ENCODE results near the gene GRB2. TPM values are rescaled to one million over a fixed set of nuclear protein-coding genes. Genes with fewer than 3 reads are reported as not detected.
"Not testable (repeated sequence)": the region's sequence is repeated elsewhere in the genome, so short reads cannot be mapped to it uniquely, and the experiment has no call there.

GRB2 gene
- total and polyA plus RNA-seq, 12 donors, result 23.5 to 85.5 (median 52.0) TPM

DNA sequence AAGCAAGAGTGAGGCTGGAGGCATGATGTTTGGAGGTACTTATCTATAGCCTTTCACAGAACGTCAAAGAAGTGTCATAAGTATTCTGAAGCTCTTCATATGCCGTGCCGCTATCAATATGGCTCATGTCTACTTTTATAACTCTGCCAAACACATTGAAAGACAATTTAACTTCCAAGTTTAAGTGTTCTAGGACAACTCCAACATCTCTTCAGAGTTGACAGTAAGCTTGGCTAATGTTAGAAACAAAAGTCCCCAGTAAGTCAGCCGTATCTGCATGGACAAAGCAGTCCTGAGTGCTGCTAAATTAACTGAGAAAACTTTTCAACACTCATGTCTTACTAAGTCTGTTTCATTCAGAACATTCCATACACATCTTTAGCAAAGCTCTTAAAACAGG lies 32.2 kb downstream of the GRB2 start:
- Histone ChIP-seq H3K4me3 (no peak overlapping the region), H3K9me3 (no peaks in the 10 kb centered on the region), H3K27ac (no peak overlapping the region), H3K27me3 (no peaks in the 10 kb centered on the region), H3K36me3 (peaks cover 0 to 41% (median 0%) of the 10 kb centered on the region in 9 donors), H3K4me1 (peaks cover 0 to 63% (median 38%) of the 10 kb centered on the region in 9 donors)
- WGBS, 2 donors, result 31 to 57% methylated on average over 4 of the region's 4 CpGs
- TF ChIP-seq, protein P1, sequence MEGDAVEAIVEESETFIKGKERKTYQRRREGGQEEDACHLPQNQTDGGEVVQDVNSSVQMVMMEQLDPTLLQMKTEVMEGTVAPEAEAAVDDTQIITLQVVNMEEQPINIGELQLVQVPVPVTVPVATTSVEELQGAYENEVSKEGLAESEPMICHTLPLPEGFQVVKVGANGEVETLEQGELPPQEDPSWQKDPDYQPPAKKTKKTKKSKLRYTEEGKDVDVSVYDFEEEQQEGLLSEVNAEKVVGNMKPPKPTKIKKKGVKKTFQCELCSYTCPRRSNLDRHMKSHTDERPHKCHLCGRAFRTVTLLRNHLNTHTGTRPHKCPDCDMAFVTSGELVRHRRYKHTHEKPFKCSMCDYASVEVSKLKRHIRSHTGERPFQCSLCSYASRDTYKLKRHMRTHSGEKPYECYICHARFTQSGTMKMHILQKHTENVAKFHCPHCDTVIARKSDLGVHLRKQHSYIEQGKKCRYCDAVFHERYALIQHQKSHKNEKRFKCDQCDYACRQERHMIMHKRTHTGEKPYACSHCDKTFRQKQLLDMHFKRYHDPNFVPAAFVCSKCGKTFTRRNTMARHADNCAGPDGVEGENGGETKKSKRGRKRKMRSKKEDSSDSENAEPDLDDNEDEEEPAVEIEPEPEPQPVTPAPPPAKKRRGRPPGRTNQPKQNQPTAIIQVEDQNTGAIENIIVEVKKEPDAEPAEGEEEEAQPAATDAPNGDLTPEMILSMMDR (IDR thresholded peaks at IDR 0.05), result no peak
- ATAC-seq (peak in 4 of 8 donors; percentile 25 to 81 (median 69)), DNase-seq (no peak)
- intact Hi-C loops (cut with DNase I), result no loop called here

DNA sequence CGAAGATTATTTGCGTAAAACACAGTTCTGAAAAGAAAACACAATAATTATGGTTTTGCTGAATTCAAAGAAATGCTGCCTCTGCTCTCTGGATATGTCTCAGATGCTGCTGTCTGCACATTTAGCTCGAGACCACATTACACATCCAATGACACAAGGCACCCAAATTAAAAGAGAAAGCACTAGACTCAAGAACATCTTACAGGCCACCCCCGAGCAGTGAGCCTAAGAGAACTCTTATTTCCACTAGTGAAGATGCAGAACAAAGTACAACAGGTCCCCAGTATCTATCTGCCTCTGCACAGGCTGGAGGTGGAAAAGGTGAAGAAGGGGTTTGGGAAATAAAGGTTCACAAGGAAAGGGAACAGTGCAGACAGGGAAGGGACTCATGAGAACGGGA lies 33.5 kb downstream of the GRB2 start:
- Histone ChIP-seq H3K4me3 (no peak overlapping the region), H3K4me1 (peaks cover 0 to 74% (median 38%) of the 10 kb centered on the region in 9 donors), H3K36me3 (peaks cover 0 to 29% (median 0%) of the 10 kb centered on the region in 9 donors), H3K27ac (no peak overlapping the region), H3K27me3 (no peaks in the 10 kb centered on the region), H3K9me3 (no peaks in the 10 kb centered on the region)
- WGBS, 2 donors, result 90 to 92% methylated on average over 5 of the region's 5 CpGs
- intact Hi-C loops (cut with DNase I), result no loop called here
- TF ChIP-seq, protein P1 (IDR thresholded peaks at IDR 0.05), result no peak
- ATAC-seq, result no peak
- DNase-seq, result no peak

DNA sequence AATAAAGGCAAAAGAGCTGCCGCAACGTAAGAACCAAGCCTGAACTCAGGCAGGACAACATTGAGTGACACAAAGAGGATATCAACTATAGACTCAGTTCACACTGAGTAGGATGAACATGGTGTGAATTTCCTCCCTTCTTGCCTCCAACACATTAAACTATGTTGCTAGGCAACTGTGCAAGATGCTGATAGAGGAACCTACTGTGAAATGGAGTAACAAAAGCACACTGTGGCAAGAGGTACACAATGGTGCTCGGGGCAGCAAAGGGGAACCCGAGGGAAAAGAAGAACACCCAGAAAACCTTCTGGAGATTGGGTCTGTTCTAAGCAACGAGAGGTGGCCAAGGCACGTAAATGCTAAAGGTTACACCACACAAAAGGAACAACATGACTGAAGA lies 34.1 kb downstream of the GRB2 start:
- ATAC-seq, result peak in 2 of 8 donors; percentile 9 to 13
- H3K36me3 ChIP-seq, result peaks cover 0 to 22% (median 0%) of the 10 kb centered on the region in 9 donors
- H3K9me3 ChIP-seq, result no peaks in the 10 kb centered on the region
- H3K4me3 ChIP-seq, result no peak overlapping the region
- H3K4me1 ChIP-seq, result peaks cover 0 to 80% (median 41%) of the 10 kb centered on the region in 9 donors
- no peak overlapping the region for H3K27ac ChIP-seq
- intact Hi-C loops (cut with DNase I), result no loop called here
- TF ChIP-seq, protein P1 (IDR thresholded peaks at IDR 0.05), result no peak
- no peaks in the 10 kb centered on the region for H3K27me3 ChIP-seq
- DNase-seq, result no peak
- WGBS, 2 donors, result 85 to 90% methylated on average over 6 of the region's 6 CpGs

DNA sequence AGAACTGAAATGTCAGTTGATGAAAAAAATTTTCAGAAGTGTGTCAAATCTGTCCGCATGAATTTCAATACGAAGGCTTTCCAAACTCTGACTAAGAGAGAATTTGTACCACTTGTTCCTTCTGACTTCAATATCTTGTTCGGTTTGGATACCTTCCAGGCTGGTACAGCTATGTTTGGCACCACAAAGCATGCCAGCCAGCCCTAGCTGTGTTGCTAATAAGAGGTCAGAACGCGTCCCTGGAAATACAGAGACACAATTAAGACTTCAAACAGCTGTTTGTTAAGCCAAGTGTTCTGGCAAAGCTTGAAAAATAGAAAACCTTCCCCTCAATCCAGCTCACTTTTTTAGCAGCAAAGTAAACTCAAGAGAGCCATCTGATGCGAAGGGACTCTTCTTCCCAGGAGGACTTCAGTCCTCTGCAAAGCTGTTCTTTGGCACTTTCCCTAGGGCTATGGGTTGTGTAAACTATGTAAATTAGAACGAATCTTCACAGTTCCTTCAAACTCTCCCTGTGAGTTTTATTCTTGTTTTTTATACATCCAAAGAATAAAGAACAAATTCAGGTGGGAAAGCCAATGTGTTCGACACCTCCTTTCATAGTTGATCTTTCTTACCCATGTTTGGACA lies 35.1 kb downstream of the GRB2 start:
- H3K4me3 ChIP-seq, result no peak overlapping the region
- 40 to 51% methylated on average over 8 of the region's 8 CpGs for WGBS, 2 donors
- H3K36me3 ChIP-seq, result peaks cover 0 to 13% (median 0%) of the 10 kb centered on the region in 9 donors
- H3K4me1 ChIP-seq, result peaks cover 0 to 89% (median 49%) of the 10 kb centered on the region in 9 donors
- TF ChIP-seq, protein P1 (IDR thresholded peaks at IDR 0.05), result no peak
- H3K27ac ChIP-seq, result peak overlapping the region in 4 of 10 donors; percentile 53 to 64 (median 60)
- ATAC-seq (peak; percentile 52 to 91 (median 81)), DNase-seq (peak; percentile 27 to 36)
- intact Hi-C loops (cut with DNase I), result no loop called here
- no peaks in the 10 kb centered on the region for H3K27me3 ChIP-seq
- no peaks in the 10 kb centered on the region for H3K9me3 ChIP-seq

DNA sequence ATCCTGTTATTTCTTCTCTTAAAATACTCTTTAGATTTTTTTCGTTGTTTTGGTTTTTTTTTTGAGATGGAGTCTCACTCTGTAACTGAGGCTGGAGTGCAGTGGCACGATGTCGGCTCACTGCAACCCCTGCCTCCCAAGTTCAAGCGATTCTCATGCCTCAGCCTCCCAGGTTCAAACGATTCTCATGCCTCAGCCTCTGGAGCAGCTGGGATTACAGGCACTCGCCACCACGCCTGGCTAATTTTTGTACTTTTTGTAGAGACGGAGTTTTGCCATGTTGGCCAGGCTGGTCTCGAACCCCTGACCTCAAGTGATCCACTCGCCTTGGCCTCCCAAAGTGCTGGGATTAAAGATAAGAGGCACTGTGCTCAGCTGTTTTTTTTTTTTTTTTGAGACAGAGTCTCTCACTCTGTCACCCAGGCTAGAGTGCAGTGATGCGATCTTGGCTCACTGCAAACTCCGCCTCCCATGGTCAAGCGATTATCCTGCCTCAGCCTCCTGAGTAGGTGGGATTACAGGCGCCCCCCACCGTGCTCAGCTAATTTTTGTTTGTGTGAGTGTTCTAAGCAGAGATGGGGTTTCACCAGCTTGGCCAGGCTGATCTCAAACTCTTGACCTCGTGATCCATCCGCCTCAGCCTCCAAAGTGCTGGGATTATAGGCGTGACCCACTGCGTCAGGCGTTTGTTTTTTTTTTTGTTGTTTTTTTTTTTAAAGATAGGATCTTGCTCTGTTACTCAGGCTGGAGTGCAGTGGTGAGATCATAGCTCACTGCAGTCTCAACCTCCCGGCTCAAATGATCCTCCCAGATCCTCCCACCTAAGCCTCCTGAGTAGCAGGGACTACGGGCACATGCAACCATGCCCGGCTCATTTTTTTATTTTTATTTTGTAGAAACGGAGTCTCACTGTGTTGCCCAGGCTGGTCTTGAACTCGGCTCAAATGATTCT lies 37.4 kb downstream of the GRB2 start:
- H3K9me3 ChIP-seq; DNase-seq; H3K36me3 ChIP-seq; H3K27me3 ChIP-seq; intact Hi-C loops (cut with DNase I); H3K4me3 ChIP-seq; H3K27ac ChIP-seq; ATAC-seq: not testable (repeated sequence)
- 85 to 88% methylated on average over 25 of the region's 25 CpGs for WGBS, 2 donors
- H3K4me1 ChIP-seq, result peaks cover 0 to 97% (median 58%) of the 10 kb centered on the region in 9 donors
